ENCODE data around the gene MAST3. TPM values are rescaled to one million over a fixed set of nuclear protein-coding genes. Genes with fewer than 3 reads are reported as not detected.

The MAST3 gene
- total and polyA plus RNA-seq, 2 of the 13 experiments (the other 11 are each of a cell fraction or from before 2014, with no cell fraction given) = 4.1 to 4.6 TPM

DNA sequence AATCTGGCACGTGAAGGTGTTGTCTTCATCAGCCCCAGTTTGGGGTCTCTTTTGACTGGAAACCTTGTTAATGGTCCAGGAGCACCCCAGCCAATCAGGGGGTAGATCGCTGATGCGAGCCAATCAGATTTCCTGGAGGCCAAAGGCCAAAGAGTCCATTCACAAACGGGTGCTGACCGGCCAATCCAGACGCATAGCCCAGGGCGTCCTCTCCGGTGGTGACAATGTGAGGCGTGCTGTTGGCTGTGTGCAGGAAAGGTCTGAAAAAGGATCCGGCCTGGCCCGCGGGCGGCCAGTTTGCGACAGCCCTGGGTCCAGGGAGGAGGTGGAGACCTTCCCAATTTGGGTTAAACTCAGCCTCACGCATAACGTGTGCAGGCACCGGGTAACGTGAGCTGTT is 3.1 kb downstream of the MAST3 start (continued):
- TF ChIP-seq, protein P1, sequence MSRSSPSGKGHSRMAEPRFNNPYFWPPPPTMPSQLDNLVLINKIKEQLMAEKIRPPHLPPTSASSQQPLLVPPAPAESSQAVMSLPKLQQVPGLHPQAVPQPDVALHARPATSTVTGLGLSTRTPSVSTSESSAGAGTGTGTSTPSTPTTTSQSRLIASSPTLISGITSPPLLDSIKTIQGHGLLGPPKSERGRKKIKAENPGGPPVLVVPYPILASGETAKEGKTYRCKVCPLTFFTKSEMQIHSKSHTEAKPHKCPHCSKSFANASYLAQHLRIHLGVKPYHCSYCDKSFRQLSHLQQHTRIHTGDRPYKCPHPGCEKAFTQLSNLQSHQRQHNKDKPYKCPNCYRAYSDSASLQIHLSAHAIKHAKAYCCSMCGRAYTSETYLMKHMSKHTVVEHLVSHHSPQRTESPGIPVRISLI (CRISPR knock-in tag; IDR thresholded peaks at IDR 0.05; ENCODE audit: borderline replicate concordance) = no peak
- TF ChIP-seq, protein P2, sequence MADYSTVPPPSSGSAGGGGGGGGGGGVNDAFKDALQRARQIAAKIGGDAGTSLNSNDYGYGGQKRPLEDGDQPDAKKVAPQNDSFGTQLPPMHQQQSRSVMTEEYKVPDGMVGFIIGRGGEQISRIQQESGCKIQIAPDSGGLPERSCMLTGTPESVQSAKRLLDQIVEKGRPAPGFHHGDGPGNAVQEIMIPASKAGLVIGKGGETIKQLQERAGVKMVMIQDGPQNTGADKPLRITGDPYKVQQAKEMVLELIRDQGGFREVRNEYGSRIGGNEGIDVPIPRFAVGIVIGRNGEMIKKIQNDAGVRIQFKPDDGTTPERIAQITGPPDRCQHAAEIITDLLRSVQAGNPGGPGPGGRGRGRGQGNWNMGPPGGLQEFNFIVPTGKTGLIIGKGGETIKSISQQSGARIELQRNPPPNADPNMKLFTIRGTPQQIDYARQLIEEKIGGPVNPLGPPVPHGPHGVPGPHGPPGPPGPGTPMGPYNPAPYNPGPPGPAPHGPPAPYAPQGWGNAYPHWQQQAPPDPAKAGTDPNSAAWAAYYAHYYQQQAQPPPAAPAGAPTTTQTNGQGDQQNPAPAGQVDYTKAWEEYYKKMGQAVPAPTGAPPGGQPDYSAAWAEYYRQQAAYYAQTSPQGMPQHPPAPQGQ (CRISPR knock-in tag; IDR thresholded peaks at IDR 0.05; ENCODE audit: borderline replicate concordance) = no peak
- TF ChIP-seq ZNF331 (CRISPR knock-in tag; IDR thresholded peaks at IDR 0.05) (no peak), SNAI1 (CRISPR knock-in tag; IDR thresholded peaks at IDR 0.05; ENCODE audit: borderline replicate concordance) (no peak), MIER3 (CRISPR knock-in tag; IDR thresholded peaks at IDR 0.05; ENCODE audit: borderline replicate concordance) (0 out of 2 replicates have a peak, but pooled peaks have one; percentile 30), FOXA3 (CRISPR knock-in tag; IDR thresholded peaks at IDR 0.05) (no peak), HDAC1 (CRISPR knock-in tag; IDR thresholded peaks at IDR 0.05) (peak; percentile 58; the same call in 1 of the 2 replicates), ZNF30 (CRISPR knock-in tag; IDR thresholded peaks at IDR 0.05) (no peak), TMF1 (CRISPR knock-in tag; IDR thresholded peaks at IDR 0.05; ENCODE audit: low read depth) (no peak), SYNCRIP (IDR thresholded peaks at IDR 0.05; ENCODE audit: insufficient read depth, low read depth, low read length) (no peak), ZNF446 (CRISPR knock-in tag; IDR thresholded peaks at IDR 0.05) (no peak), PHB2 (IDR thresholded peaks at IDR 0.05; ENCODE audit: partially characterized antibody) (no peak), IKZF1 (IDR thresholded peaks at IDR 0.05) (no peak), KAT7 (CRISPR knock-in tag; IDR thresholded peaks at IDR 0.05; ENCODE audit: borderline replicate concordance) (no peak), SAP130 (CRISPR knock-in tag; IDR thresholded peaks at IDR 0.05; ENCODE audit: low read depth) (peak; percentile 80), MZF1 (CRISPR knock-in tag; IDR thresholded peaks at IDR 0.05; ENCODE audit: borderline replicate concordance) (no peak)
- TF ChIP-seq, protein P3, sequence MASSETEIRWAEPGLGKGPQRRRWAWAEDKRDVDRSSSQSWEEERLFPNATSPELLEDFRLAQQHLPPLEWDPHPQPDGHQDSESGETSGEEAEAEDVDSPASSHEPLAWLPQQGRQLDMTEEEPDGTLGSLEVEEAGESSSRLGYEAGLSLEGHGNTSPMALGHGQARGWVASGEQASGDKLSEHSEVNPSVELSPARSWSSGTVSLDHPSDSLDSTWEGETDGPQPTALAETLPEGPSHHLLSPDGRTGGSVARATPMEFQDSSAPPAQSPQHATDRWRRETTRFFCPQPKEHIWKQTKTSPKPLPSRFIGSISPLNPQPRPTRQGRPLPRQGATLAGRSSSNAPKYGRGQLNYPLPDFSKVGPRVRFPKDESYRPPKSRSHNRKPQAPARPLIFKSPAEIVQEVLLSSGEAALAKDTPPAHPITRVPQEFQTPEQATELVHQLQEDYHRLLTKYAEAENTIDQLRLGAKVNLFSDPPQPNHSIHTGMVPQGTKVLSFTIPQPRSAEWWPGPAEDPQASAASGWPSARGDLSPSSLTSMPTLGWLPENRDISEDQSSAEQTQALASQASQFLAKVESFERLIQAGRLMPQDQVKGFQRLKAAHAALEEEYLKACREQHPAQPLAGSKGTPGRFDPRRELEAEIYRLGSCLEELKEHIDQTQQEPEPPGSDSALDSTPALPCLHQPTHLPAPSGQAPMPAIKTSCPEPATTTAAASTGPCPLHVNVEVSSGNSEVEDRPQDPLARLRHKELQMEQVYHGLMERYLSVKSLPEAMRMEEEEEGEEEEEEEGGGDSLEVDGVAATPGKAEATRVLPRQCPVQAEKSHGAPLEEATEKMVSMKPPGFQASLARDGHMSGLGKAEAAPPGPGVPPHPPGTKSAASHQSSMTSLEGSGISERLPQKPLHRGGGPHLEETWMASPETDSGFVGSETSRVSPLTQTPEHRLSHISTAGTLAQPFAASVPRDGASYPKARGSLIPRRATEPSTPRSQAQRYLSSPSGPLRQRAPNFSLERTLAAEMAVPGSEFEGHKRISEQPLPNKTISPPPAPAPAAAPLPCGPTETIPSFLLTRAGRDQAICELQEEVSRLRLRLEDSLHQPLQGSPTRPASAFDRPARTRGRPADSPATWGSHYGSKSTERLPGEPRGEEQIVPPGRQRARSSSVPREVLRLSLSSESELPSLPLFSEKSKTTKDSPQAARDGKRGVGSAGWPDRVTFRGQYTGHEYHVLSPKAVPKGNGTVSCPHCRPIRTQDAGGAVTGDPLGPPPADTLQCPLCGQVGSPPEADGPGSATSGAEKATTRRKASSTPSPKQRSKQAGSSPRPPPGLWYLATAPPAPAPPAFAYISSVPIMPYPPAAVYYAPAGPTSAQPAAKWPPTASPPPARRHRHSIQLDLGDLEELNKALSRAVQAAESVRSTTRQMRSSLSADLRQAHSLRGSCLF (CRISPR knock-in tag; IDR thresholded peaks at IDR 0.05; ENCODE audit: borderline replicate concordance) = no peak
- TF ChIP-seq, protein P4, sequence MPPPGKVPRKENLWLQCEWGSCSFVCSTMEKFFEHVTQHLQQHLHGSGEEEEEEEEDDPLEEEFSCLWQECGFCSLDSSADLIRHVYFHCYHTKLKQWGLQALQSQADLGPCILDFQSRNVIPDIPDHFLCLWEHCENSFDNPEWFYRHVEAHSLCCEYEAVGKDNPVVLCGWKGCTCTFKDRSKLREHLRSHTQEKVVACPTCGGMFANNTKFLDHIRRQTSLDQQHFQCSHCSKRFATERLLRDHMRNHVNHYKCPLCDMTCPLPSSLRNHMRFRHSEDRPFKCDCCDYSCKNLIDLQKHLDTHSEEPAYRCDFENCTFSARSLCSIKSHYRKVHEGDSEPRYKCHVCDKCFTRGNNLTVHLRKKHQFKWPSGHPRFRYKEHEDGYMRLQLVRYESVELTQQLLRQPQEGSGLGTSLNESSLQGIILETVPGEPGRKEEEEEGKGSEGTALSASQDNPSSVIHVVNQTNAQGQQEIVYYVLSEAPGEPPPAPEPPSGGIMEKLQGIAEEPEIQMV (CRISPR knock-in tag; IDR thresholded peaks at IDR 0.05; ENCODE audit: low read depth) = no peak
- TF ChIP-seq, protein P5, sequence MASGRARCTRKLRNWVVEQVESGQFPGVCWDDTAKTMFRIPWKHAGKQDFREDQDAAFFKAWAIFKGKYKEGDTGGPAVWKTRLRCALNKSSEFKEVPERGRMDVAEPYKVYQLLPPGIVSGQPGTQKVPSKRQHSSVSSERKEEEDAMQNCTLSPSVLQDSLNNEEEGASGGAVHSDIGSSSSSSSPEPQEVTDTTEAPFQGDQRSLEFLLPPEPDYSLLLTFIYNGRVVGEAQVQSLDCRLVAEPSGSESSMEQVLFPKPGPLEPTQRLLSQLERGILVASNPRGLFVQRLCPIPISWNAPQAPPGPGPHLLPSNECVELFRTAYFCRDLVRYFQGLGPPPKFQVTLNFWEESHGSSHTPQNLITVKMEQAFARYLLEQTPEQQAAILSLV (CRISPR knock-in tag; IDR thresholded peaks at IDR 0.05; ENCODE audit: borderline replicate concordance) = no peak
- TF ChIP-seq, protein P6, sequence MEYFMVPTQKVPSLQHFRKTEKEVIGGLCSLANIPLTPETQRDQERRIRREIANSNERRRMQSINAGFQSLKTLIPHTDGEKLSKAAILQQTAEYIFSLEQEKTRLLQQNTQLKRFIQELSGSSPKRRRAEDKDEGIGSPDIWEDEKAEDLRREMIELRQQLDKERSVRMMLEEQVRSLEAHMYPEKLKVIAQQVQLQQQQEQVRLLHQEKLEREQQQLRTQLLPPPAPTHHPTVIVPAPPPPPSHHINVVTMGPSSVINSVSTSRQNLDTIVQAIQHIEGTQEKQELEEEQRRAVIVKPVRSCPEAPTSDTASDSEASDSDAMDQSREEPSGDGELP (IDR thresholded peaks at IDR 0.05; ENCODE audit: borderline replicate concordance, low read depth) = no peak

All from HepG2 (cell line).